SK-N-MC (cell line): Measurements from ENCODE around the gene CTNNA3.

Experiments
- DNase-seq: peaks from one replicate; pipeline ENCODE4 v3.0.0-alpha.2; 2011; ENCODE audit warnings: low read depth, low spot score
- H3K27ac ChIP-seq: fragments of 200-600 bp; sonication (generic); 2 replicates; pipeline ENCODE4 v1.5.1; 2016; ENCODE audit warnings: mixed run types
- H3K36me3 ChIP-seq: fragments of 200-600 bp; sonication (generic); 2 replicates; pipeline ENCODE4 v1.6.1; 2017; ENCODE audit warnings: antibody characterized with exemption, low read length, mixed read lengths; ENCODE audit not compliant: insufficient read depth
- H3K4me3 ChIP-seq: fragments of 200-600 bp; sonication (generic); 2 replicates; pipeline ENCODE4 v1.5.1; 2016
- H3K9ac ChIP-seq: fragments of 200-600 bp; sonication (generic); 2 replicates; pipeline ENCODE4 v1.8.0; 2017; ENCODE audit warnings: mixed run types, mixed read lengths; ENCODE audit not compliant: insufficient read length
- H3K9me3 ChIP-seq: fragments of 200-600 bp; sonication (generic); 2 replicates; pipeline ENCODE4 v1.6.1; 2017; ENCODE audit warnings: low read depth, mild to moderate bottlenecking, antibody characterized with exemption, low read length, moderate library complexity, mixed read lengths
- EZH2 ChIP-seq: fragments of 200-600 bp; sonication (generic); IDR thresholded peaks from one replicate; pipeline ENCODE4 v1.6.1; 2017; ENCODE audit warnings: antibody characterized with exemption
- FOXP2 ChIP-seq: optimal IDR thresholded peaks from 2 replicates; pipeline ENCODE3; 2011; ENCODE audit warnings: mild to moderate bottlenecking, moderate library complexity; ENCODE audit not compliant: insufficient read depth; ENCODE audit errors: extremely low read length, control extremely low read depth
- POLR2AphosphoS5 ChIP-seq: IDR thresholded peaks from 2 replicates; pipeline ENCODE4 v1.6.1; 2012; ENCODE audit warnings: mild to moderate bottlenecking, low read depth, low read length, borderline replicate concordance

Gene CTNNA3

DNA sequence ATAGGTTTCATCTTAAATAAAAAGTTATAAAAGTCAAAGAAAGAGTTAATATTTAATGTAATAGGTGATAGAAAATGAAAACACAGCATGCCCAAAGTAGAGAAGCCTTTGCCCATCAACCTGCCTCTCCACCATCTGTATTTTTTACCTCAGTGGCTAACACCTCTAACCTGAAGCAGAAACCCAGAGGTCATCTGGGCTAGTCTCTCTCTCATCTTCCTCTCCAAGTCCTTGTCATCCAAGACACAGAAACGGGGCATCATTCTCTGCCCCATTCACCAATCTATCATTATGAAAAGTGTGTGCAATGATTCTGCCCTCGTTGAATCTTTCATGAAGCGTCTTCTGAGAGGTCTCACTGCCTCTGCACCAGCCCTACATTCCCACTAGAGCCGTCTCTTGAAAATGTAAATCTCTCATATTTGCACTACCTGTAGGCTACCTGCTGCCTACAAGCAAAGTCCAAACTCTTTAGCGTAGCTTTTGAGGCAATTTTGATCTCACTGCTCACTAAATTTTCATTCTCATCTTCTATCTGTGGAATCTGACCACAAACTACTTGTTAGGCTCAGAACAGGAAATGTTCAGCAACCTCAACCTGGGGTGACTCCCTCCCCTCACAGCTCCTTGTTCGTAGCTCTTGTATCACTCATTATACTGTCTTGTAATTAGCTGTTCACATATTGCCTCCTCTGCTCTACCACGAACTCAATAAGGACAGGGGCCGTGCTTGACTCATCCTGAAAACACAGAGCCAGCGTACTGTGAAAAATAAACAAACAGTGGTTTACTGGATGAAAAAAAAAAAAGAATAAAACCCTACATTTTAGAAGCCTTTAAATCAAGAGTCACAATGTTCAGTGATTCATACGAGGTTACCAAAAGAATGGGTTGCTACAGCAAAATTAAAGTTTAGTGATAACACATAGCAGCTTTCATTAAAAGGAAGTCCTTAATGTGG lies 83.1 kb downstream of the CTNNA3 start:
- DNase-seq = no peak
- Histone ChIP-seq H3K27ac (no peak overlapping the region), H3K36me3 (no peaks in the 10 kb centered on the region), H3K9me3 (no peaks in the 10 kb centered on the region), H3K4me3 (no peak overlapping the region), H3K9ac (no peak overlapping the region)
- TF ChIP-seq FOXP2 = no peak

DNA sequence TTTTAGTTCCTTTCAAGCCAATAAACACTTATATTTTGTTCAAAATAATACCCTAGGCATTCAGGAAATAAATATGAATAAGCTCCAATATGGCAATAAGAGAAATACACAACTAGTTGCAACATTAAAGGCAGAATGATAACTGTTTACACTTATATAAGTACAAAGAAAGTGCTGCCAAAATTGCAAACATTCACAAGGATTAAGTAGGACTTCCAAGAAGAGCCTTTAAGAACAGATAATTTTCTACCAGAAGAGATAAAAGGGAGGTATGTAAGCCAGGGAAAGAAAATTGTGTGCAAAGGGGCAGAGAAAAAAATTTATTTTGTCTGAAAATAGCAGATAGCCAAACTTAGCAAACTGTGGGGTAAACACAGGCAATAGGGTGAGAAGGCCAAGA lies 83.8 kb downstream of the CTNNA3 start:
- DNase-seq = no peak
- TF ChIP-seq FOXP2 = no peak
- TF ChIP-seq EZH2 = no peak
- TF ChIP-seq POLR2AphosphoS5 = no peak
- Histone ChIP-seq H3K9ac (no peak overlapping the region), H3K36me3 (no peaks in the 10 kb centered on the region), H3K27ac (no peak overlapping the region), H3K4me3 (no peak overlapping the region), H3K9me3 (no peaks in the 10 kb centered on the region)

DNA sequence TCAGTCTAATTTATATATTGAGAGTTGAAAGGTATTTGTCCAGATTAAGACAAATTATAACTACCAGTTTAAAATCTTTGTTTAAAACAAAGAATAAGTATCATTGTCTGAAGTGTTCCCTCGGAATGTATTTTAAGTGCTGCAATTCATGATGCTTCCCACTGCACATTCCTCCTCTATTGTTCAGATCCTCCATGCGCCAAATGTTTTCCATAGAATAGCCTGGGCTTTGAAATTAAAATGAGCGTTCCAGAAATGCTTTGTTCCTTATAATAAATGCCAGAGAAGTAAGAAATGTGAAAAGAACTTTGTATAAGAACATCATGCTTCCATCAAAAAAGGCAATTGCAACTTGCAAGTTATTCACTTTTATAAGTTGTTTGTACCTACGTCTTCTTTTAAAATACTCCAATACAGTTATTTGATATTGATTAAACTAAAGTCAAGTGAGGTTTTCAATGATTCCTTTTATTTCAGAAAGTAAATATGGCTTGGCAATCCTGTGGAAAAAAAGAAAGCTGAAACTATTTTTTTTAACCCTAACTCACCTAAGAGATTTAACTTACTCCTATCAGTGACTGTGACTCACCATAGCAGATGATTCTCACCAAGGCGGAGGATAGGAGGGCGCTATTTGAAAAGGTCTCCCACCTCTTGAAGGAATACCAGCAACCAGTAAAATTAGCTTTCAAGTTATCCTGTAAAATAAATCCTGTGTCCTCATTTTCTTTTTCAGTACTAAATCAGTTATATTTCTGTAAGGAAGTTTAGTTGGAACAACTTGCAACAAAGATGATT lies 85.8 kb downstream of the CTNNA3 start:
- DNase-seq = no peak

DNA sequence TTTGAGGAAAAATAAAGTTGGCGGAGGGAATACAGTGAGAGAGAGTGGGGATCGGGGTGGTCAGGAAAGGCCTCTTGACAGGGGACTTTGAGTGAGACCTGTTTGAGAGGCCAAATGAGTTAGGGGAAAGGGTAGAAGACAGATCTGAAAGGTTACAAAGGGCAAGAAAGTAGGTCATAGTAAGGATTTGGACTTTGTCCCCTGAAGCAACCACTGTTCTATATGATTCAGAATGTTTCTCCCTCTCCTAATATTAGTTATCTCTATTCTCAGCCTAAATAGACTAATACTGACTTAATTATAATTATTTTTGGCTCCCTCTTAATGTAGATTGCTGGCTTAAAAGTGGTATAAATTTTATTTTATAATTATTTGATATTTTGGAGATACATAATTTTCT lies 88.0 kb downstream of the CTNNA3 start:
- no peaks in the 10 kb centered on the region for H3K36me3 ChIP-seq
- no peak overlapping the region for H3K9ac ChIP-seq
- H3K4me3 ChIP-seq = no peak overlapping the region
- DNase-seq = no peak
- H3K9me3 ChIP-seq = no peaks in the 10 kb centered on the region
- H3K27ac ChIP-seq = no peak overlapping the region
- no peak for TF ChIP-seq POLR2AphosphoS5
- no peak for TF ChIP-seq FOXP2
- TF ChIP-seq EZH2 = no peak

More for the DNA sequence above, 85.8 kb downstream of the CTNNA3 start:
- Histone ChIP-seq H3K36me3 (no peaks in the 10 kb centered on the region), H3K4me3 (no peak overlapping the region), H3K9me3 (no peaks in the 10 kb centered on the region), H3K9ac (no peak overlapping the region), H3K27ac (no peak overlapping the region)
- no peak for TF ChIP-seq POLR2AphosphoS5
- no peak for TF ChIP-seq EZH2
- TF ChIP-seq FOXP2 = no peak

DNA sequence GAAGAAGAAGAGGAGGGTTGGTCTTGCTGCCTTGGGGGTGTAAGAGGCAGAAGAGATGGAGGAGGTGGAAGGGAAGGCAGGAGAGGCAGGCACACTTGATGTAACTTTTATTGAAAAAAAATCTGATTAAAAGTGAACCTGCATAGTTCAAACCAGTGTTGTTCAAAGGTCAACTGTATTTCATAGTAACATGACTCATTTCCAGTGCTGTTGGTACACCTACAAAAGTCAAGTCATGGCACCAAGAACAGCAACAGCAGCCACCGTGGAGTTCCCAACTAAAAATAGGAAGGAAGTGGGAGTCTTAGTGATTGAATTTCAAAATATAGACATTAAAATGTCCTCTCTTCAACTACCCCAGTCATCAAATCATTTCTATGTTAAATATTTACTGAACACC lies 88.5 kb downstream of the CTNNA3 start:
- no peaks in the 10 kb centered on the region for H3K9me3 ChIP-seq
- no peak for DNase-seq
- no peaks in the 10 kb centered on the region for H3K36me3 ChIP-seq
- no peak overlapping the region for H3K4me3 ChIP-seq
- no peak overlapping the region for H3K9ac ChIP-seq
- TF ChIP-seq EZH2 = no peak
- TF ChIP-seq POLR2AphosphoS5 = no peak
- no peak for TF ChIP-seq FOXP2
- no peak overlapping the region for H3K27ac ChIP-seq

DNA sequence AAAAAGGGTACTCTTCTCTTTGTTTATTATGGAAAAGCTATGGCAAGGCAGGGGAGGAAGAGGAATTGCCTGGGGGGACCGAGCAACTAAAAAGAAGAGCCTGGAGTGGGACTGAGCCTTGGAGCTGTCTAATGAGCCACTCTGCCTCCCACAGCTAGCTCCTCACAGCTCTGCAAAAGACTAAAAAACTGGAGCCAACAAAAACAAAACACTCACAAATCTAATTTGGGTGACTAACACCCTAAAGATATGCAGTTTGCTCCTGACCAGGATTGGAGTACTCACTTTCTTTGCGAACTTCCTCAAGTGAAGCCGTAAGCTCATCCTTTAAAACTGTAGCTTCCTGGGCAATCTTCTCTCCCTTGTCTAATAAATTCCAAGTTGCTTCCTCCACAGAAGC lies 89.4 kb downstream of the CTNNA3 start:
- H3K9me3 ChIP-seq = no peaks in the 10 kb centered on the region
- no peaks in the 10 kb centered on the region for H3K36me3 ChIP-seq
- H3K27ac ChIP-seq = no peak overlapping the region
- H3K9ac ChIP-seq = no peak overlapping the region
- DNase-seq = peak; percentile 44
- no peak for TF ChIP-seq FOXP2
- TF ChIP-seq EZH2 = no peak
- no peak for TF ChIP-seq POLR2AphosphoS5
- H3K4me3 ChIP-seq = peak overlapping the region; percentile 38

DNA sequence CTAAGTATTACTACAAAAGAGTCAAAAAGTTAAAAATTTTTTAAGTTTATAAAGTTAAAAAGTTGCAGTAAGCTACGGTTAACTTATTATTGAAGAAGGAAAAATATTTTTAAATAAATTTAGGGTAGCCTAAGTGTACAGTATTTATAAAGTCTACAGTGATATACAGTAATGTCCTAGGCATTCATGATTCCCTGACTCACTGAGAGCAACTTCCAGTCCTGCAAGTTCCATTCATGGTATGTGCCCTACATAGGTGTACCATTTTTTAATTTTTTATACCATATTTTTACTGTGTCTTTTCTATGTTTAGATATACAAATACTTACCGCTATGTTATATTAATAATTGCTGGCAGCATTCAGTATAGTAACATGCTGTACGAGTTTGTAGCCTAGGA lies 92.3 kb downstream of the CTNNA3 start:
- Histone ChIP-seq H3K9me3 (no peaks in the 10 kb centered on the region), H3K9ac (no peak overlapping the region), H3K36me3 (no peaks in the 10 kb centered on the region), H3K4me3 (no peak overlapping the region), H3K27ac (no peak overlapping the region)
- TF ChIP-seq EZH2 (no peak), FOXP2 (no peak), POLR2AphosphoS5 (no peak)
- no peak for DNase-seq

DNA sequence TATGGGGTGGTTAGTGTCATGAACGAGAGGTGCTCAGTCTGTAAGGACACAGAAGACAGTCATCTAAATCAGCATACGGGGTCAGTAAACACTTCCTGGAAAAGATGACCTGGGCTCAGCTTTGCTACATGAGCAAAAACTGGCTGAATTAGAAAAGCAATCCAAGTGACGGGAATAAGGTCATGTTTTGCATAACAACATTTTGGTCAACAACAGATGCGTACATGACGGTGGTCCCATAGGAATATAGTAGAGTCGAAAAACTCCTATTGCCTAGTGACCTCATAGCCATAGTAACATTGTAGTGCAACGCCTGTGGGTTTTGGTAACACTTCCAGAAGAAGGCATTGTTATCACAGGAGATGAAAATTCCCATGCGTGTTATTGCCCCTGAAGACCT lies 92.9 kb downstream of the CTNNA3 start:
- TF ChIP-seq FOXP2 = no peak
- TF ChIP-seq EZH2 = no peak
- TF ChIP-seq POLR2AphosphoS5 = no peak
- H3K4me3 ChIP-seq = no peak overlapping the region
- no peak overlapping the region for H3K9ac ChIP-seq
- no peaks in the 10 kb centered on the region for H3K36me3 ChIP-seq
- H3K27ac ChIP-seq = no peak overlapping the region
- H3K9me3 ChIP-seq = no peaks in the 10 kb centered on the region
- no peak for DNase-seq
